HL-60 (cell line): Measurements from ENCODE around the gene PTPRN2.

Experiments used
- DNase-seq, 2 experiments: peaks; one replicate each; pipeline ENCODE4 v3.0.0-alpha.2; 2010 to 2020; ENCODE audit warnings: low read depth in 1 of 2, low spot score in 1 of 2
- H3K27ac ChIP-seq: fragments of 250-450 bp; sonication (Bioruptor Pico); replicated peaks from 2 replicates; pipeline ENCODE4 v1.5.1; 2020; ENCODE audit warnings: mild to moderate bottlenecking, moderate library complexity
- H3K27me3 ChIP-seq: fragments of 250-450 bp; sonication (Bioruptor Pico); 2 replicates; pipeline ENCODE4 v1.5.1; 2021; ENCODE audit warnings: mild to moderate bottlenecking, moderate library complexity; ENCODE audit not compliant: insufficient read depth, poor library complexity, severe bottlenecking
- H3K4me3 ChIP-seq: replicated peaks from 2 replicates; pipeline ENCODE4 v1.5.1; 2011; ENCODE audit warnings: mild to moderate bottlenecking, control low read depth, low read length; ENCODE audit not compliant: insufficient read depth
- CTCF ChIP-seq: IDR thresholded peaks from one replicate; pipeline ENCODE4 v1.5.1; 2011; ENCODE audit warnings: low read length, control low read depth, inconsistent platforms; ENCODE audit not compliant: insufficient read depth
- GABPA ChIP-seq: IDR thresholded peaks from 2 replicates; pipeline ENCODE4 v1.6.1; 2012; ENCODE audit warnings: low read depth
- POLR2AphosphoS5 ChIP-seq: IDR thresholded peaks from 2 replicates; pipeline ENCODE4 v1.6.1; 2012; ENCODE audit warnings: low read depth
- REST ChIP-seq: IDR thresholded peaks from 2 replicates; pipeline ENCODE4 v1.6.1; 2012; ENCODE audit warnings: low read depth; ENCODE audit not compliant: insufficient replicate concordance
- SPI1 ChIP-seq: IDR thresholded peaks from 2 replicates; pipeline ENCODE4 v1.6.1; 2012; ENCODE audit warnings: low read depth, mild to moderate bottlenecking, borderline replicate concordance

PTPRN2 gene

GRCh38 chr7:157520249-157520648 is 1067.4 kb downstream of the PTPRN2 start:
- TF ChIP-seq GABPA (no peak), SPI1 (no peak), REST (no peak), CTCF (no peak), POLR2AphosphoS5 (no peak)
- H3K27me3 ChIP-seq = peaks cover 5% of the 10 kb centered on the region
- H3K27ac ChIP-seq = no peak overlapping the region
- no peak for DNase-seq
- no peak overlapping the region for H3K4me3 ChIP-seq

GRCh38 chr7:157519798-157520244 is 1067.8 kb downstream of the PTPRN2 start:
- H3K4me3 ChIP-seq = no peak overlapping the region

GRCh38 chr7:157519246-157519645 is 1068.4 kb downstream of the PTPRN2 start:
- no peak for TF ChIP-seq CTCF
- TF ChIP-seq POLR2AphosphoS5 = no peak
- no peak for TF ChIP-seq SPI1
- TF ChIP-seq REST = no peak
- TF ChIP-seq GABPA = no peak
- H3K4me3 ChIP-seq = no peak overlapping the region
- H3K27me3 ChIP-seq = peaks cover 2% of the 10 kb centered on the region
- DNase-seq = no peak
- H3K27ac ChIP-seq = no peak overlapping the region

More at GRCh38 chr7:157519798-157520244, 1067.8 kb downstream of the PTPRN2 start:
- H3K27me3 ChIP-seq = peaks cover 2% of the 10 kb centered on the region
- H3K27ac ChIP-seq = no peak overlapping the region
- no peak for DNase-seq
- no peak for TF ChIP-seq REST
- TF ChIP-seq POLR2AphosphoS5 = no peak
- TF ChIP-seq GABPA = no peak
